Stimulated activated CD4-positive, alpha-beta T cell treated with anti-CD3 and anti-CD28 coated beads, Interleukin-4, amount 100 ng/mL, for 4 hours (primary cell): Measurements from ENCODE around the gene EEF1AKMT2.
A peak's percentile ranks its signal among the peaks of the same experiment; 100 is the strongest.
"Not testable (repeated sequence)": the region's sequence is repeated elsewhere in the genome, so short reads cannot be mapped to it uniquely, and the experiment has no call there.

Experiments used
- DNase-seq, 2 experiments: peaks; one replicate each; pipeline ENCODE4 v3.0.0-alpha.2; 2020

The EEF1AKMT2 gene

GRCh38 chr10:124754227-124754626 lies 37.5 kb downstream of the EEF1AKMT2 start:
- no peak for DNase-seq

GRCh38 chr10:124748953-124749645 lies 42.6 kb downstream of the EEF1AKMT2 start:
- DNase-seq, result no peak

GRCh38 chr10:124748166-124748565 lies 43.5 kb downstream of the EEF1AKMT2 start:
- no peak for DNase-seq

- DNase-seq, result no peak
Measured at GRCh38 chr10:124747745-124748144, 43.9 kb downstream of the EEF1AKMT2 start.

- no peak for DNase-seq
Measured at GRCh38 chr10:124746992-124747391, 44.7 kb downstream of the EEF1AKMT2 start.

- DNase-seq, result not testable (repeated sequence)
Measured at GRCh38 chr10:124746447-124746846, 45.2 kb downstream of the EEF1AKMT2 start.

GRCh38 chr10:124745673-124746072 lies 46.0 kb downstream of the EEF1AKMT2 start:
- no peak for DNase-seq

- no peak for DNase-seq
Measured at GRCh38 chr10:124745252-124745651, 46.4 kb downstream of the EEF1AKMT2 start.

- peak; percentile 78 to 81 for DNase-seq
Measured at GRCh38 chr10:124744102-124745050, 47.3 kb downstream of the EEF1AKMT2 start, which contains the start of gene FAM53B. Gene FAM53B (minus strand): TSS chr10:124744378. CDS start chr10:124706713, 37,665 bp downstream.

- peak in 1 of 2 experiments; percentile 37 for DNase-seq
Measured at GRCh38 chr10:124743191-124744101, 48.2 kb downstream of the EEF1AKMT2 start.

GRCh38 chr10:124742413-124743190 lies 49.1 kb downstream of the EEF1AKMT2 start:
- no peak for DNase-seq

GRCh38 chr10:124741922-124742412 lies 49.7 kb downstream of the EEF1AKMT2 start:
- no peak for DNase-seq

GRCh38 chr10:124741281-124741921 lies 50.3 kb downstream of the EEF1AKMT2 start:
- DNase-seq, result peak; percentile 67 to 74

- no peak for DNase-seq
Measured at GRCh38 chr10:124740369-124741280, 51.1 kb downstream of the EEF1AKMT2 start.

GRCh38 chr10:124739986-124740368 lies 51.7 kb downstream of the EEF1AKMT2 start:
- no peak for DNase-seq

GRCh38 chr10:124739119-124739921 lies 52.4 kb downstream of the EEF1AKMT2 start:
- no peak for DNase-seq

- DNase-seq, result no peak
Measured at GRCh38 chr10:124738441-124738840, 53.2 kb downstream of the EEF1AKMT2 start.

- DNase-seq, result no peak
Measured at GRCh38 chr10:124737708-124738107, 54.0 kb downstream of the EEF1AKMT2 start.

GRCh38 chr10:124737221-124737620 lies 54.5 kb downstream of the EEF1AKMT2 start:
- DNase-seq, result no peak
